ENCODE measurements around the gene GLI2. TPM values are rescaled to one million over a fixed set of nuclear protein-coding genes. Genes with fewer than 3 reads are reported as not detected.

The GLI2 gene
- polyA plus RNA-seq, 1 donor: 10.8 TPM

GRCh38 chr2:120712180-120712681, 23.4 kb upstream of the GLI2 start:
- peak; percentile 36 for DNase-seq

- no peak for DNase-seq
Measured at GRCh38 chr2:120715353-120715752, 20.3 kb upstream of the GLI2 start.

GRCh38 chr2:120715941-120716340, 19.7 kb upstream of the GLI2 start:
- no peak for DNase-seq

- no peak for DNase-seq
Measured at GRCh38 chr2:120716641-120717585, 18.8 kb upstream of the GLI2 start.

DNA sequence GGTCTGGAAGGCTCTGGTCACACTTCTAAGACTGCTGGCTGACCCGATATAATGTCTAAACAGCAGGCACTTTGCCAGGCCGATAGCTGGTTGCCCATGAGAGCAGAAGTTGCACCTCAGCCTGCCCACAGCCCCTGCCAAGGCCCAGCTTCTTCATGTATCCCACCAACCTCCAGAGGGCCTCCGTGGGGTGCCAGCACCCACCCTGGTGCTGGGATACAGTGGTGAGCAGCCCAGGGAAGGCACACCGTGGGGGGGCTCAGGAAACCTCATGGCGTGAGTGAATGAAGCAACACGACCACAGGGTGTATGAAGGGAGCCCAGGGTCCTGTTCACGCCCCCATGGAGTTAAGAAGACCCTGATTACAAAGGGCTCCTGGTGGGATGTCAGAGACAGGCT, 16.2 kb upstream of the GLI2 start:
- DNase-seq: no peak

DNA sequence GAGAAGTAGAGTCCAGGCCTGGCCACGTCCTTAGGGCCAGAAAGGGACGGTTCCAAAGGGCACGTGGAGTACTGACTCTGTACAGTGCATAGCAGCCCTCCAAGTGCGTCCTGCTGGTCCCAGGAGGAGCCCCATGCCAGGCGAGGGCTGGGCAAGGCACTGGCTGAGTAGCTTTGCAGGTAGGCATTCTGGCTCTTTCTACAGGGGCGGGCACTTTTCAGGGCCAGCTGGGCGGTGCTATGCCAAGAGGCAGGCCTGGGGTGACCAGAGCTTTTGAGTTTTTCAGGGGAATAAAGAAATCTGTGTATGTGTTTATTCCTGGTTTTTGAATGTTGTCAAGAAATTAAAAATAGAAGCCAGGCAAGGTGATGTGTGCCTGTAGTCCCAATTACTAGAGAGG, 15.4 kb upstream of the GLI2 start:
- DNase-seq: no peak

GRCh38 chr2:120720746-120721375, 14.8 kb upstream of the GLI2 start:
- DNase-seq: no peak

GRCh38 chr2:120722246-120722567, 13.5 kb upstream of the GLI2 start:
- no peak for DNase-seq

- no peak for DNase-seq
Measured at GRCh38 chr2:120722568-120723421, 12.9 kb upstream of the GLI2 start.

- DNase-seq: no peak
Measured at GRCh38 chr2:120726245-120726644, 9.4 kb upstream of the GLI2 start.

DNA sequence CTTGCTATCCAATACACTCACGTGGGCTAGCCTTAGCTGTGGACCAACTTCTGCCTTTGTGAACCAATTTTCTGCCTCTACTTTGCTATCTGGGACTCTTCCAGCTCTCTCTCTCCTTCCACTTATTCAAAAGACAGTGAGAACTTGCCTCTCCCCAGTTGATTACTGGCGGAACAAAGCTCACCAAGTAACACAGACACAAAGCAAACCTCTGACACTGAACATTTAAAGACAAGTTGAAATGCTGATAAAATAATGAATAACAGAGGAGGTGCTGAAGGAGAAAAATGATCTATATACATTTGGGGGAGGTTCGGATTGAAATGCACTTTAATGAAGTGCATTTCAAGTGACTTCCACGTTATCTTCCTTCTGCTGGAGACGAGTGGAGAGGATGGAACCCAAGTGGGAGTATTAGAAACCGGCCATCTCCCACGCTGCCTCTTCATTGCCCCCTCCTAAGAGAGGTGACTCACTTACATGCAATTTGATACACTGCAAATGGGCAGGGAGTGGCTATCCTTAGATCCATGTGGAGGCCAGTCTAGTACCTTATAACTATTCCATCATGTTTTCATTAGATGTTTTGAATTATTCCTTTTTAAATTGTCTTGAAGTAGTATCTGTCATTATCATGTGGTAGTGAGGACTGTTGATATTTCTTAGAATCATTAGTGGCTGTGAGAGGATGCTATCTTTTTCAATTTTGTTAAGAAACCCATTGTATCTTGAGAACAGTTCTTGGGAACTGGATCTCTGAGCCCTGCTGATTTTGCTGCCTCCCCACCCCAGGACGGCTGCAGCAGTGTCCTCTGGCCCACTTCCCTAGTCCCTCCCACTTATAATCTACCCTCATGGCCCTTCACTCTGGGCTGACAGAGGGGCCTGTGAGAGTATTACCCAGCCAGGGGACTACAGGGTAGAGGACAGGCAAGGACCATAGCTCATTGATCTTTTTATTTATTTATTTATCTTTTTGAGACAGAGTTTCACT, 6.0 kb upstream of the GLI2 start:
- DNase-seq: no peak

DNA sequence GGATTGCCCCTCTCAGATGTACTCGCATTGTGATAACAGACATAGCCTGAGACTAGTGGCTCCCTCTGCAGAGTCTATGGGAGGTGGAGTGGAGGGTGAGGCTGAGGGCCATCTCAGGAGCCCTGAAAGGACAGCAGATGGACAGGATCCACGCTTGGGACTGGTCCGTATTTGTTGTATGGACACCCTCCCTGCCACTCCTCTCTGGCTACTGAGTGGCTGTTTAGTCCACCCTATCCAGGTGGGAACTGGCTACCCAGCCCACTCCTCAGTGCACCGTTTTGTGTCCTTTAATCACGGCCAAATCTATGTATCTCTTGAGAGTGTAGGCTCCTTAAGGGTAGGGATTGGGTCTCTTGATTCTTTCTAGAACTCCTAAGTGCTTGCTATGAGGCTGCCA, 4.5 kb upstream of the GLI2 start:
- DNase-seq: no peak

- DNase-seq: no peak
Measured at GRCh38 chr2:120732506-120733237, 3.0 kb upstream of the GLI2 start.

GRCh38 chr2:120733238-120733932, 2.3 kb upstream of the GLI2 start:
- no peak for DNase-seq

DNA sequence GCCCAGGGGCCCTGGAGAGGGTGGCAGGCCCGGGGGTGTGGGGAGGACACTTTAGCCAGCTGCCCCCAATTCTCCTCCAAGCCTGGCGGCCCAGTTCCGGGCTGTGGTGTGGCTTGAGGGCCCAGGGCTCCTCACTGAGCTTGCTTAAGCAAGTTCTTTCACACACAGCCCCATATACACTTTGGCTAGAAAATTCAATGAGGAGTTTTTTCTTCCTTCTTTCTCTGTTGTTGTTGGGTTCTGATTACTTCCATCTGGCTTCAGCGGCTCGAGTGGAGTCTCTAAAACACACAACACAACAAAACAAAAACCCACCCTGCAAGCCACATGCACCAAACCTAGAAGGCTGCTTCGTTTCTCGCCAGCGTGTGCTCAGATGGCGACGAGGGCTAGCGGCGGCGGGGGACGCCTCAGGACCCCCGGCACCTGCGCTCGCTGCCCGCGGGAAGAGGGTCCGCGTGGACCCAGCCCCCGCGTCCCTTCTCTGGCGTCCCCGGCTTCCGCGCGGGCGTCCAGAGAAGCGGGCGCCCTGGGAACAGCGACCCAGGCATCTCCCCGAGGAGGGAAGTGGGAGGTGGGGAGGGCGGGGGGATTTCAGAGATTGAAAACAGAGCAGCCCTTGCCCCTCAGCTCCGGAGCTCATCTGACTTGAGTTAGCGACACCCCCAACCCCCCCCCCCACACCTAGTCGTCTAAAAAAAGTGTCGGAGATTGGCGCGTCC, 577 bp upstream of the GLI2 start:
- peak; percentile 60 for DNase-seq

DNA sequence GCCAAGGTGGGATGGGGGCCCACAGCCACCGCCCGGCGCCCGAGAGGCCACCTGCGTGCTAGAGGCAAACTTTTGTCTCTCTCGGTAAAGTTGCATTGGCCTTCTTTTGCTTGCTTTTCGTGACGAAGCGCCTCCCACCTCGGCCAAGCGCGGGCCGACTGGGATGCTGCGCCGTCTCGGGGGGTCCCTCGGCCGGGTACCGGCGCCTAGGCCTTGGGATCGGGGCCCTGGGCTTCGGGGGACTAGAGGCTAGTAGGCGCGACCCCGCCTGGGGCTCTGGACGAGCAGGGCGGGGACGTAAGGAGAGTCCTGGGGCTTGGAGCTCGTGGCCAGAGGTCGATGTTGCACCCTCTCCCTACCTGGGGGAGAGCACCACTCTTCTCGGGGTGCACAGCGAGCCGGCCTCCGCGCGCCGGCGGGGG, 545 bp downstream of the GLI2 start:
- no peak for DNase-seq

DNA sequence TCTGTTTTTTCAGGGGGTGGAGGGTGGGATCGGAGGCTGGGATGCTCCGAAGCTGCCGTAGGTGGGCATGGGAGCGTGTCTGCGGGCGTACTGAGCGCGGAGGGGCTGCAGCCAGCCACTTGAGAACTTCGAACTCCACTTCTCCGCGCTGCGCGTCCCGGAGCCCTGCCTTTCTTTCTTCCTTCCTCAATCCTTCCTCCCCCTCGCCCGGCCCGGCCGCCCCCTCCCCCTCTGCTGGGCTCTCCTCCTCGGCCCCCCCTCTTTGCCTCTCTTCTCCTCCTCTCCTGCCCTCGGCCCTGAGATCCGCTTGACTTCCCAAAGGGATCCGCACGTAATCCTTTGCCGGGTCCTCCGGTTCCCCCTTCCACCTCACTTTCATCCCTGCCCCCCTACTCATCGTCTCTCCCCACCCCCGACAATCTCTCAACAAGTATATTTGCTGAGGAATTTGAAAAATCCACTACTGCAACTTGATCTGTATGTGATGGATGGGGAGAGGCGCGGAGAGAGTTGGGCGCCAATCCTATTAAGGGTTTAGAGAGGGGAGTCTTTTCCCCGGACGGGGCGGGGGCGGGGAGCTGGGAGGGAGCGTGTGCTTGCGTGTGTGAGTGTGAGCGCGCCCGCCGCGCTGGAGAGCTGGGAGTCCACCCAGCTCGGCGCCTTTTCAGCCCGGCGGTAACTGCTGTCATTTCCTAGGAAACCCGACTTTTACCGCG, 1.1 kb downstream of the GLI2 start:
- DNase-seq: peak; percentile 91

DNA sequence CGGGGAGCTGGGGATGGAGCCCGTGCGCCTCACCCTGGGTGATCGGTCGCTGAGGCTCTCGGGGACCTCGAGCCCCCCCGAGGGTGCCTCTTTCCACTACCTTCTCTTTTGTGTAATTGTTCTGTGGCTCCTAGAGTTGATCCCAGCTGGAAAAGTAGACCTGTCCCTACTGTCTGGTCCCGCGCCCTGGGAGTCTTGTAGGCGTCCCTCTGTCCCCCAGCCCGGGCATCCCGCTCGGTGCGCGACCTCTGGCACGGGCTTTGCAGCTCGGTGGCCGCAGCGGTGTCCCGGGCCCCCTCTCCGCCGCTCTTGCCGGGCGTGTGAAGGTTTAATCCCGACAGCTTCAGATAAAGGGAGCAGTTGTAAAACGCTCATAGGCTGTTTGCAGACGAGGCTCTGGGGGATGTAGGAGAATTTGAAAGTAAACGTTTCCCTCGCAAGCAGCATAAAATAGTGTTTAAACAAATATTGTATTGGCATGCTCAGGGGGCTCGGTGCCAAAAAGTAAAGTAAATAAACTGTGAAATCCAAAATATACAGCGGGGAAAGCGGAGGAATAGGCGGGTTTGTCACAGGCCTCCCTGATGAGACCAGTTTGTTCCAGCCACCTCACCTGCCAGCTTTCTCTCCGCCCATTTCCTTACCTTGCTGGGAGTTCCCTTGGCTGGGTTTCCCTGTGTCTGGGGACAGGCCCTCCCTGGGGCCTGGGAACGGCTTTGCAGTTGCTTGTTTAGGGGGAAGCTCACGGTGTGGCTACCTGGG, 1.9 kb downstream of the GLI2 start:
- no peak for DNase-seq

Measured in left kidney (tissue), 2 donors.